Nephron (organoid): ENCODE data around the gene G6PC2.
"Not testable (repeated sequence)": the region's sequence is repeated elsewhere in the genome, so short reads cannot be mapped to it uniquely, and the experiment has no call there.

Experiments used
- H3K27ac Mint-ChIP-seq, 3 experiments: 2 replicates each; pipeline ENCODE4 v1.8.0; 2020; ENCODE audit warnings: mixed read lengths in 3 of 3, mild to moderate bottlenecking in 2 of 3, moderate library complexity in 1 of 3
- H3K27me3 Mint-ChIP-seq: 2 replicates; pipeline ENCODE4 v1.8.0; 2021; ENCODE audit warnings: low read depth, mild to moderate bottlenecking, moderate library complexity, mixed read lengths
- H3K36me3 Mint-ChIP-seq: 2 replicates; pipeline ENCODE4 v1.8.0; 2020; ENCODE audit warnings: low read depth, mixed read lengths
- H3K4me1 Mint-ChIP-seq: 2 replicates; pipeline ENCODE4 v1.8.0; 2020; ENCODE audit warnings: mixed read lengths
- H3K4me3 Mint-ChIP-seq, 3 experiments: 2 replicates each; pipeline ENCODE4 v1.8.0; 2020; ENCODE audit warnings: mild to moderate bottlenecking in 3 of 3, mixed read lengths in 3 of 3, moderate library complexity in 2 of 3
- H3K9me3 Mint-ChIP-seq: 2 replicates; pipeline ENCODE4 v1.8.0; 2020; ENCODE audit warnings: mixed read lengths
- CTCF ChIP-seq, 3 experiments: fragments of 200-600 bp; sonication (generic); IDR thresholded peaks; one replicate each; pipeline ENCODE4 v1.5.0; 2021; ENCODE audit warnings: antibody characterized with exemption in 3 of 3; ENCODE audit not compliant: unreplicated experiment in 3 of 3

The G6PC2 gene

DNA sequence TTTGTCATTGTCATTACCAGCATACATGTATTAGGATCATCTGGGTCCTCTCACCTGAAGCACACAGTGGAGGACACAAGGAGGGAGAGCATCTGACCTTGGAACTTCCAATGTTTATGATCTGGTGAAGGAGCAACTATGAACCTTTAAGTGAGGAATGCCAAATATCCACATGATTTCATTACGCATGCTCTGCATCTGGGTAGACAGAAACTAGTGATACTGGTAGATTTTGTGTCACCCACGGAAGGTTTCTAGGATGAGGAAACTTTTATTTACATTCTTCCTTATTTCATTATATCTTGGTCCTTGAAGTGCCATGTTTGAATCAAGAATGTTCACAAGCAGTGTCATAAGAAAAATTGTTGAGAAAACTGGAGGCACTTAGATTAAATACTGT is 42.9 kb upstream of the G6PC2 start:
- Mint-ChIP-seq H3K9me3 (no peaks in the 10 kb centered on the region), H3K27me3 (no peaks in the 10 kb centered on the region), H3K4me3 (no peak overlapping the region), H3K4me1 (no peaks in the 10 kb centered on the region), H3K36me3 (peaks cover 22% of the 10 kb centered on the region), H3K27ac (no peak overlapping the region)
- no peak for TF ChIP-seq CTCF (IDR thresholded peaks at IDR 0.05; ENCODE audit: unreplicated experiment in 3 of 3)

DNA sequence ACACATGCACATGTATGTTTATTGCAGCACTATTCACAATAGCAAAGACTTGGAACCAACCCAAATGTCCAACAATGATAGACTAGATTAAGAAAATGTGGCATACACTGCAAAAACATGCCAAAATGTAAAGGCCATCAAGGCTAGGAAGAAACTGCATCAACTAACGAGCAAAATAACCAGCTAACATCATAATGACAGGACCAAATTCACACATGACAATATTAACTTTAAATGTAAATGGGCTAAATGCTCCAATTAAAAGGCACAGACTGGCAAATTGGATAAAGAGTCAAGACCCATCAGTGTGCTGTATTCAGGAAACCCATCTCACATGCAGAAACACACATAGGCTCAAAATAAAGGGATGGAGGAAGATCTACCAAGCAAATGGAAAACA is 33.9 kb upstream of the G6PC2 start:
- not testable (repeated sequence) for H3K27me3 Mint-ChIP-seq, H3K4me1 Mint-ChIP-seq, H3K27ac Mint-ChIP-seq, H3K4me3 Mint-ChIP-seq
- H3K9me3 Mint-ChIP-seq: peaks cover 23% of the 10 kb centered on the region
- H3K36me3 Mint-ChIP-seq: peaks cover 64% of the 10 kb centered on the region

- not testable (repeated sequence) for H3K4me3 Mint-ChIP-seq, H3K27ac Mint-ChIP-seq, H3K27me3 Mint-ChIP-seq, H3K4me1 Mint-ChIP-seq
- H3K9me3 Mint-ChIP-seq: peaks cover 17% of the 10 kb centered on the region
- peaks cover 52% of the 10 kb centered on the region for H3K36me3 Mint-ChIP-seq
Measured at GRCh38 chr2:168870369-168870768, 30.7 kb upstream of the G6PC2 start.

- not testable (repeated sequence) for H3K4me1 Mint-ChIP-seq, H3K27ac Mint-ChIP-seq
- H3K9me3 Mint-ChIP-seq: peaks cover 14% of the 10 kb centered on the region
Measured at GRCh38 chr2:168870824-168871223, 30.3 kb upstream of the G6PC2 start.

DNA sequence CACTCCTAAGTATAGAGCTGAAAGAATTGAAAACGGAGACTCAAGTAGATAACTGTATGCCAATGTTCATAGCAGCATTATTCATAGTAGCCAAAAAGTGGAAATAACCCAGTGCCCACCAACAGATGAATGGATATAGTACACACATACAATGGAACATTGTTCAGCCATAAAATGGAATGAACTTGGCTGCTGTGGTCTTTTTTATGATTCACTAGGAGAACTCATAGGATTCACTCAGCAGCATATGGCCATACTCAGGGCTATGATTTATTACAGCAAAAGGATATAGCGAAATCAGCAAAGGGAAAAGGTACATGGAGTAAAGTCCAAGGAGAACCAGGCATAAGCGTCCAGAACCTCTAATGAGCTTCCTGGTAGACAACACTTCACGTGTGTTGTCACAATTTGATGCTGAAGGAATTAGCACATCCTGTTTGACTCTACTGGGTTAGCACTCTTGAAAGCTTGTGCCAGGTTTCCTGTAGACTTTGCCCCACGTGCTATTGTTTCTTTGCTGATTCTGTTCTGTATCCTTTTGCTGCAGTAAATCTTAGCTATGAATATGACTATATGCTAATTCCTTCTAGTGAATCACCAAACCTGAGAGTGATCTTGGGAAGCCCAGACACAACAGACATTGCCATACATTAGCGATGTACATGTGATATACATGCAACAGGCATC is 26.6 kb upstream of the G6PC2 start:
- H3K36me3 Mint-ChIP-seq: peaks cover 24% of the 10 kb centered on the region
- no peaks in the 10 kb centered on the region for H3K27me3 Mint-ChIP-seq
- no peak for TF ChIP-seq CTCF (IDR thresholded peaks at IDR 0.05; ENCODE audit: unreplicated experiment in 3 of 3)
- H3K27ac Mint-ChIP-seq: no peak overlapping the region
- H3K4me1 Mint-ChIP-seq: no peaks in the 10 kb centered on the region
- H3K9me3 Mint-ChIP-seq: peaks cover 3% of the 10 kb centered on the region
- H3K4me3 Mint-ChIP-seq: no peak overlapping the region

More at GRCh38 chr2:168870824-168871223, 30.3 kb upstream of the G6PC2 start:
- H3K27me3 Mint-ChIP-seq, H3K4me3 Mint-ChIP-seq: not testable (repeated sequence)
- H3K36me3 Mint-ChIP-seq: peaks cover 47% of the 10 kb centered on the region

DNA sequence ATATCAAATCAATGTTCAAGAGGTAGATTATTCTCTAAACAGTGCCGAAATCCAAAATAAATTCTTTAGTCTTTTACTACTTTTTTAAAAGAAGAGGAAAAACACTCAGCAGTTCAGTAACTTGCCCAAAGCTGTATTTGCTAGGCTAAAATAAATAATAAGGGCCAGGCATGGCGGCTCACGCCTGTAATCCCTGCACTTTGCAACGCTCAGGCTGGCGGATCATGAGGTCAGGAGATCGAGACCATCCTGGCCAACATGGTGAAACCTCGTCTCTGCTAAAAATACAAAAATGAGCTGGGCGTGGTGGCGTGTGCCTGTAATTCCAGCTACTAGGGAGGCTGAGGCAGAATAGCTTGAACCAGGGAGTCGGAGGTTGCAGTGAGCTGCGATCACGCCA is 18.9 kb upstream of the G6PC2 start:
- not testable (repeated sequence) for H3K27me3 Mint-ChIP-seq, H3K4me1 Mint-ChIP-seq, H3K9me3 Mint-ChIP-seq, H3K4me3 Mint-ChIP-seq, H3K27ac Mint-ChIP-seq
- H3K36me3 Mint-ChIP-seq: peaks cover 17% of the 10 kb centered on the region

DNA sequence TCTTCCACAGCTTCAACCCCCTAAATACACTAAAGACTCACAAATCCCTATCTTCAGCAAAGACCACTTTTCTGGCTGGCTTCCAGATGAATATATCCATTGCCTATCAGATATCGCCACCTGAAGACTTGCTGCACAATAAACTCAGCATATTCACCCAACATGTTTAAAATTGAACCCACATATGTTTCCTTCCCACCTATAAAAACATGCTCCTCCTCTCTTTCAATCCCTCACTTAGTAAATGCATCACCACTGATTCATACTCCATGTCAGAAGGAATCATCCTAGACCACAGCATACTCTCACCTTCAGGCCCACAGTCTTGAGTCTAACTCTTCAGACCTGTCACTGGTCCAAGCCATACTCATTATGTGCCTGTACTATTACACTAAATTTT is 16.1 kb upstream of the G6PC2 start:
- H3K4me3 Mint-ChIP-seq: no peak overlapping the region
- no peaks in the 10 kb centered on the region for H3K9me3 Mint-ChIP-seq
- H3K27me3 Mint-ChIP-seq: peaks cover 4% of the 10 kb centered on the region
- TF ChIP-seq CTCF (IDR thresholded peaks at IDR 0.05; ENCODE audit: unreplicated experiment in 3 of 3): no peak
- no peak overlapping the region for H3K27ac Mint-ChIP-seq
- H3K36me3 Mint-ChIP-seq: peaks cover 23% of the 10 kb centered on the region
- H3K4me1 Mint-ChIP-seq: peaks cover 6% of the 10 kb centered on the region

- Mint-ChIP-seq H3K4me1 (peaks cover 13% of the 10 kb centered on the region), H3K36me3 (peaks cover 19% of the 10 kb centered on the region), H3K27ac (no peak overlapping the region), H3K9me3 (no peaks in the 10 kb centered on the region), H3K4me3 (peak overlapping the region; percentile 90 to 96 (median 93)), H3K27me3 (peaks cover 6% of the 10 kb centered on the region)
- no peak for TF ChIP-seq CTCF (IDR thresholded peaks at IDR 0.05; ENCODE audit: unreplicated experiment in 3 of 3)
Measured at GRCh38 chr2:168889635-168890005, 11.5 kb upstream of the G6PC2 start.
